NCI-H2196 (cell line): ENCODE measurements around the gene TIMD4.

Experiments
- DNase-seq: peaks from one replicate; lab custom pipeline; 2025; ENCODE audit not compliant: unreplicated experiment; lab: John Stamatoyannopoulos, UW

TIMD4 gene

GRCh38 chr5:156922207-156922792 lies 40.7 kb downstream of the TIMD4 start:
- DNase-seq, result no peak

- no peak for DNase-seq
Observed at GRCh38 chr5:156920861-156921431, 42.1 kb downstream of the TIMD4 start.

GRCh38 chr5:156920042-156920860 lies 42.8 kb downstream of the TIMD4 start:
- DNase-seq, result peak; percentile 32

GRCh38 chr5:156918311-156918845 lies 44.6 kb downstream of the TIMD4 start:
- no peak for DNase-seq

- no peak for DNase-seq
Observed at GRCh38 chr5:156914371-156914737, 48.7 kb downstream of the TIMD4 start.

GRCh38 chr5:156913719-156914370 lies 49.2 kb downstream of the TIMD4 start:
- DNase-seq, result peak; percentile 82

- no peak for DNase-seq
Observed at GRCh38 chr5:156913355-156913718, 49.7 kb downstream of the TIMD4 start.

- DNase-seq, result no peak
Observed at GRCh38 chr5:156912869-156913268, 50.2 kb downstream of the TIMD4 start.

GRCh38 chr5:156909180-156909579 lies 53.8 kb downstream of the TIMD4 start:
- no peak for DNase-seq

- DNase-seq, result no peak
Observed at GRCh38 chr5:156907667-156908066, 55.4 kb downstream of the TIMD4 start.

GRCh38 chr5:156906807-156907206 lies 56.2 kb downstream of the TIMD4 start:
- DNase-seq, result no peak

GRCh38 chr5:156896546-156896945 lies 66.5 kb downstream of the TIMD4 start:
- DNase-seq, result no peak

GRCh38 chr5:156893517-156893916 lies 69.5 kb downstream of the TIMD4 start:
- DNase-seq, result no peak

- no peak for DNase-seq
Observed at GRCh38 chr5:156892864-156893263, 70.2 kb downstream of the TIMD4 start.

- peak; percentile 14 for DNase-seq
Observed at GRCh38 chr5:156892223-156892622, 70.8 kb downstream of the TIMD4 start.

GRCh38 chr5:156888520-156888919 lies 74.5 kb downstream of the TIMD4 start:
- DNase-seq, result peak; percentile 22

- no peak for DNase-seq
Observed at GRCh38 chr5:156883316-156883875, 79.6 kb downstream of the TIMD4 start.

GRCh38 chr5:156879665-156880285 lies 83.3 kb downstream of the TIMD4 start:
- DNase-seq, result peak; percentile 78

GRCh38 chr5:156871212-156871611 lies 91.8 kb downstream of the TIMD4 start:
- no peak for DNase-seq

- DNase-seq, result no peak
Observed at GRCh38 chr5:156870498-156870839, 92.6 kb downstream of the TIMD4 start.
